HG02610 (cell line): ENCODE results near the gene SLC4A1AP.

ENCODE experiments used
- ATAC-seq: cut with Tn5 transposase; IDR thresholded peaks from one replicate; pipeline ENCODE4 v1.9.1; 2021; ENCODE audit warnings: mild to moderate bottlenecking, moderate library complexity; ENCODE audit not compliant: unreplicated experiment

SLC4A1AP gene

DNA sequence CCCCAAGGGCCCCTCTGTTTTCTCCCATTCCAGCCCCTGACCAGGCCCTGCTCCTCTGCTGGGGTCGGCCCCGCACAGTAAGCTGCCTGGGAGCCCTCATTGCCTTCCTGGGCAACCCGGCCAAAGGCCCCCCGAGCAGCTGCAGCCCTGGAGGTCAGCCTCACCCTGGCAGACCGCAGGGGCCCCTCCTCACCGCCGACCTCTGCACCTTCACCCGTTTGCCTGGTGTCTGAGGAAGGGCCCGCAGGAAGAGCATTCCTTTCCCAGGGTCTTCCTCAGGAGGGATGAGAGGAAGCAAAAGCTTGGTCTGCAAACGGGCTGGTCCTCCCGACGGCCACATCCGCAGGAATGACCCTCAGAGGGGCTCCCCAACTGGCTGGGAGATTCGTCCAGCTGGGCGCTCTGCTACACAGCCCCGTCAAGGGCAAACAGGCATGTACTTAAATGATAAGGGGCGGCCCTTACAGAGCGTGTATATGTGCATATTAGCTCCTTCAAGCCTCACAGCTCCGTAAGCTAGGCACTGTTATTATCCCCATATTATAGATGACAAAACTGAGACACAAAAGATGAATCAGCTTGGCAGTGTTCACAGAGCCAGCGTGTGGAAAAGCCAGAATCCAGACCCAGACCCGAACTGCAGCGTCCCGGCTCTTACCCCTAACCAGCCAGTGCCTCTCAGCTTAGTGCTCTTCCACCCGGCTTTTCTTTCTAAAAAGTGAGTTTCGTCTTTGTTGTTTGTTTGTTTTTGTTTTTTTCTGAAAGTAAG is 52.8 kb downstream of the SLC4A1AP start:
- no peak for ATAC-seq

DNA sequence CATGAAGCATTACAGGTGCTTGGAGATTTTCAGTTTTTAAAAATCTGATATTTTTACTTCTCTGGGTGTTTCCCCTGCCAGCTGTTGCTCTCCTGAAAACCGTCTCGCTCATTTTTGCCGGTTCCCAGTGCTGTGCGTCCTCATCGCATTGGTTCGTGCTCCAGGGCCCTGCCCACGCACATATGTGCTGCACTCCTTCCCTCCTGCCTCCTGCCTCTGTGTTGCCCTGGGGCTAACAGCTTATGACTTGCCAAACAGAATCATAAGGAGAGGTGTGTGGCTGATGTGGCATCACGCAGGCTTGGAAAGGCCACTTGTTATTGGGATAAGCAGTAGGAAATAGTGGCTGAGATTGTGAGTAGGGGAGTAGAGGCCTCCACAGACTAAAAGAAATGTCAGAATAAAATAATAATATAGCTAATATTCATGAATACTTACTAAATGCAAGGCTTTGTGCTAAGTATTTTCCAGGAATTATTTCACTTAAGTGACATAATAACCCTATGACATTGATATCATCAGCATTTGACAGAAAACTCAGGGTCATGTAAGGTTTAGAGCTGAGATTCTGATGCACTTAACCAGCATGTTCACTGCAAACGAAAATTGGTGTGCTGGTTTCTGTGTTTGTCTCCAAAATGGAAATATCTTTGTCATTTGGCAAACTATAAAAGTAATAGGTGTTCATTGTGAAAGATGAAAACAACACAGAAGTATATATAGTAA is 53.5 kb downstream of the SLC4A1AP start:
- ATAC-seq, result no peak

DNA sequence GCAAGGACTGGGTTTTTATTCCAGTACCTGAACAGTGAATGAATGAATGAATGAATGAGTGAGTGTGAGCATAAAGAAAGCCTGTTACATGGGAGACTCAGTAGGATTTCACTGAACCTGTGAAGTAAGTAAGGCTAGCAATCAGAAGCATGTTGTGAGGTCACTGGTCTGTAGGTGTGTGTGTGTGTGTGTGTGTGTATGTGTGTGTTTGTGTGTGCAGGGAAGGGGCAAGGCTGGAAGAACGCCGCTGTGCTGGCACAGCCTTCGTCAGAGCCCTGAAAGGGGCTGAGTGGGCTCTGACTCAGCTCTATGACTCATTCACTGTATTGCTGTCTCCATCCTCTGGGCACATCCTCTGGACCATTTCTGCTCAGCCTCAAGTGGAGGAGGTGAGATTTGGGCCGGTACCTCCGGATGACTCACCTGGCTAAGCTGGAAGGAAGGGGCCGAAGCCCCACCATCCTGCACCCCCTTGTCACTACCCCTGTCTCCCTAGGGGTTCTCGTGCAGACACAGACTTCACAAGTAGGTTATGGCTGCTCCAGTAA is 56.4 kb downstream of the SLC4A1AP start:
- ATAC-seq, result no peak

DNA sequence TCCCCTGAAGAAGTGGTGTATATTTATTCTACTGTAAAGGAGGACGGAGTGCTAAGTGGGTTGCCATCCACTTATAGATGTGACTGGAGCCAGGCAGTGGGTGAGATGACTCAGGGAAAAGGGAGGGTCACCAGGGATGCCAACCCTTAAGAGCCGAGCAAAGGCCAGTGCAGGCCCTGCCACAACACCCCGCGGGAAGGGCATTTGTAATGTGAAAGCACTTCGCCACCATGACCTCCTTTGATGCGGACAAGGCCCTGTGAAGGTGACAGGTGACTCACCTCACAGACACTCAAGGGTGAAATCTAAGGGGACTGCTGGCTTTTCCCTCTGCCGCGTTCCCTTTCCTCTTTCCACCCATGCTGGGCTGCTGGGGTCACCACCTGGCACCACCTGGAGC is 57.6 kb downstream of the SLC4A1AP start:
- no peak for ATAC-seq

DNA sequence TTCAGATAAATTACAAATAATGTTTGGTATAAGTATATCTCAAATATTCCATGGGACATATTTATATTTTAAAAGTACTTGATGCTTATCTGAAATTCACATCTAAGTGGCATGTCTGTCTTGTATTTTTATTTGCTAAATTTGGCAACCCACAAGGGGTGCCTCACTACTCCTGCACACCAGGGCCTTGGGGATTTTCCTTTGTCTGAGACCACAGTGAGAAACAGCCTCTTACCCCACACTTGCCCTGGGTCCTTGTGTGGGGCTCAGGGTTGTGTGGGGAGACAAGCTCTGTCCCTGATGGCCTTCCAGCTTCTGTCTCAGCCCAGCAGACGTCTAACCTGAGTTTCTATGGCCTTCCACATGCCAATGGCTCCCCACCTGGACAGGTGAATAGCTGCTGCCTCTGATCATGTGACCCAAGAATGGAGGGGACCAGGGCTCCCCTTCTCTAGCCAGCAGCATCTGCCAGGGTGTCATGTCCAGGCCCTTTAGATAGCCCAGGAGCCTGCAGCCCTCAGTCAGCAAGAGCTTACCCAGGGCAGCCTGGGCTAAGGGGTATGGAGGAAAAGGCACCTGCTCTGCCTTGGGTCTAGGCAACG is 58.3 kb downstream of the SLC4A1AP start:
- ATAC-seq, result no peak

DNA sequence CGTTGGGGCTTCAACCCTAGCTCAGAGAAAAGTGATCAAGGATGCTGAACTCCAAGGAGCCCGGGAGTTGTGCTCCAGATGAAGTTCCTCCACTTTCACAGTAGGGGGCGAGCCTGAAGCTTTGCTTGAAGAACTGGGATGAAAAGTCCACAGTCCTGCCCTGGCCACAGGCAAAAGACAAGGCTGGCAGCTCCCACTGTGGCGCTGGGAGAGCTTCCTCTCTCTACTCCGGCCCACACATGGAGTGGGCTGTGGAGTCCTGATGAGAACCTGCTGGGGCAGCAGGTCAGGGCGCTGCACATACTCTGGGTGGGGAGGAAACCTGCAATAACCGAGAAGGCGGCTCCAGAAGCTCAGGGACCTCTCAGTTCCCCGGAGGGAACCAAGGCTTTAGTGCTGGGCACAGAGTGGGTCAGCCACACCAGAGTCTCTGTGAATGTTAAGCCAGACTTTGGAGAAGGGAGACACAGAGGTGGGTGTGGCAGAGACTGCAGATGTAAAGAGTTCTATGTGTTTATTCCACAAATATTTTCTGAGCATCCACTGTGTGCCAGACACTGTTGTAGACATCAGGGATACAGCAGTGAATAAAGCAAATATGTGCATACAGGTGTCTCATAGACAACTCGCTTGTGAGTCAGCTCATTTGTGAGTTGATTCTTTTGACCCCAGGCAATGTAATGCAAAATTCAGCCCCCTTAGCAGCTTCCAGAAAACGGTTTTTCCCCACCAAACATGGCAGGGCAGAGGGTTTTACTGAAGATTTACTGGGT is 59.9 kb downstream of the SLC4A1AP start:
- no peak for ATAC-seq

DNA sequence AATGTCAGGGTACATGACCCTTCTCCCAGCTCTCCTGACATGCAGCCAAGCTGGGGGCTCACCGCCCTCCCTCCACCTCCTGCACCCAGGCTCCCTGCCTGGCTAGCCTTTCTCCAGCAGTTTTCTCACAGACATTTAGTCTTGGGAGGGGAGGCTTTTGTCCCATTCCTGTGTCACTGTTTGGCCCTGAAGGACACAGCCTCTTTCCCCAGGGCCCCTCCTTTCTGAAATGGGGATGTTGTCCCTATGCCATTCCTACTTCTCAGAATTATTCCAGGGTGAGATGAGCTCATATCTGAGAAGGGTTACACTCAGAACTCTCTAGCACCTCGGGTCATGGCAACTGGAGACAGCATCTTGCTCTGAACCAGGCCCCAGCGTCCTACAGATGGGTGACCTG is 60.5 kb downstream of the SLC4A1AP start:
- no peak for ATAC-seq

DNA sequence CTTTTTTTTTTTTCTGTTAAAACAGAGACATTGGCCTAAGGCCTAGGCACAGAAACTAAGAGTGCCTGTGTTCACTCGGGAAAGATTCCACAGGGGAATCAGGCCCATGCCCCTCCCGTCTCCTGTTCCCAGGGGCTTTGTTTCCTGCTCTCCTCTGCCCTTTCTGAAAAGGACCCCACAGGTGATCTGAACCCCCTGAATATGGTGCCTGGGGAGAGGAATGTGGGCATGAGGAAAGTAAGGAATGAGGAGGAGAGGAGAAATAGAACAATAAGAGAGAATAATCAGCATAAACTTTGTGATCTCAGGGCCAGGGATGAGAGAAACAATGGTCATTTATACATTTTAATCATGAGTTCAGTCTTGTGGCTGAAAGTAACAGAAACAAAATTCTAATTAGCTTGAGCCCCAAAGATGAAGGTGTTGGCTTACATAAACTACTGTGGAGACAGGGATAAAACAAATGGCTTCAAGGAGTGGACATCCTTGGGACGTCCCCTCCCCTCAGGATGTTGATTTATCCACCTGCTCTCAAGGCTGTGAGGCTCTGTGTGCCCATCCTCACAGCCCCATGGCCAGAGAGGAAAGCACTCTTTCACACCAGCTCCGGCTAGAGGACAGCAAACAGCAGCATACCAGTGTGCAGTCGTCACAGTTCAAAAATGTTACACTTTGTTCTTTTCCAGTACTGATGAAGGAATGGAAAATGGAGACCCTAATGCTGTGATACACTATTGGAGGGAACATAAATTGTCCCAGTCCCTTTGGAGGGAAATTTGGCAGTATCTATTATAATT is 61.4 kb downstream of the SLC4A1AP start:
- ATAC-seq, result no peak

DNA sequence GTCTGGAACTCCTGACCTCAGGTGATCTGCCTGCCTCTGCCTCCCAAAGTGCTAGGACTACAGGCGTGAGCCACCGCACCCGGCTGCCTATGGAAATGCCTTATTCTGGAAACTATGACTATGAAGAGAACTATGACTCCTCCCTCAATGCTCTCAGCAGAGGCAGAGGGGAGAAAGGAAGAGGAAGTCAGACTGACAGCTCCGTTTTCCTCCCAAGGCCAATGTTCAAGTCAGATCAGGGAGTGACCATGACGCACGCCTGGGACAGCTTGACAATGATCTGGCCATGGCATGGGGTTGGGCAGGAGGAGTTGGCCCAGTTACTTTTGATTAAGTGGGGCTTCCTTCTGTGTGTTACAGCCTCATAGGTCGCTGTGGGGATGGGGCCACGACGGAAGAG is 63.6 kb downstream of the SLC4A1AP start:
- no peak for ATAC-seq

DNA sequence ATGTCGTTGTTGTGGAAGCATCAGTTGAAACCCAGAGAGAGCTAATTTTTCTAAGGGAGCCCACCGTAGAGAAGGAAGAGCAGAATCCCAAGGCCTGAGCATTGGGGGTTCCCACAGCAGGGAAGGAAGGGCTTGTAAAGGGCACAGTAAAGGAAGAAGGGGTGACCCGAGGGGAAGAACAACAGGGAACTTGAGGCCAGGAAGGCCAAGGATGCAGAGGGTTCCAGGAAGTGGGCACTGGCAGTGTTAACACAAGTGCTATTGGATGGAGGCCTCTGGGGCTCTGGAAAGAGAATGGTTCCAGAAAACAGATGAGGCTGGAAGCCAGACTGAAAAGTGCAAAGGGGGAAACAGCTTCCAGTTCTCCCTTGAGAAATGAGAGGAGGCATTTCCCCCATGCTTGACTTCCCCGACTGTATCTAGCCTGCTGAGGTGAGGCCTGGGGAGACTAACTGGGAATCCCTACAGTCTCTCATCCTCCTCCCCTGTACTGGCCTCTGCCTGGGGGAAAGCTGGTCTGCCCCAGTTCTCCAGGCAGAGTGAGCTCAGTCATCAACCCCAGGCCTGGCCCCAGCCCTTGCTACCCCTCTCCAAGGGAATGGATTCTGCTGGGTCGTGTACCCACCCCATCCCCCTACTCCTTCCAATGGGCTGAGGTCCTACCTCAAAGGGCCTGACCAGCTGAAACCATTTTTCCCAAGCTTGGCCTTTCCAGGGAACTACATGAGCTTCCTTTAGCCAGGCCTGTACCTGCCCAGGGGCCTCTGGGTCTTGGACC is 64.6 kb downstream of the SLC4A1AP start:
- no peak for ATAC-seq

DNA sequence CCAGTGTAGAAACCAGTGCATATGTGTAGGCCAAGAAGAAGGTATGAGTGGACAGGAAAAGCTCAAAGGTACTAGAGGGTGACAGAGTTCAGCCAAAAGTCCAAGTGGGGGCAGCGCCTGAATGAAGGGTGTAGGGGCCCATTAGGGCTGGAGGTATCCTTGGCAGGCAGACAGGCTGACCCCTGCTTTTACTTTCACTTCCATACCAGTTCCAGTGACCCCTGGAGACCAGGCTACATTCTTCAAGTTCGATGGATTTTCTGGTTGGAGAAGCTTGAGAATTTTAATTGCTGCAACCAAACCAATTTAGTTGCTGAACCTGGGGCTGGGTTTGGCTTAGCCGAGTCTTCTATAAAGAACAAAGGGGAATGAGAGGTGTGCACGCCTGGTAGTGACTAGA is 65.5 kb downstream of the SLC4A1AP start:
- ATAC-seq, result no peak

DNA sequence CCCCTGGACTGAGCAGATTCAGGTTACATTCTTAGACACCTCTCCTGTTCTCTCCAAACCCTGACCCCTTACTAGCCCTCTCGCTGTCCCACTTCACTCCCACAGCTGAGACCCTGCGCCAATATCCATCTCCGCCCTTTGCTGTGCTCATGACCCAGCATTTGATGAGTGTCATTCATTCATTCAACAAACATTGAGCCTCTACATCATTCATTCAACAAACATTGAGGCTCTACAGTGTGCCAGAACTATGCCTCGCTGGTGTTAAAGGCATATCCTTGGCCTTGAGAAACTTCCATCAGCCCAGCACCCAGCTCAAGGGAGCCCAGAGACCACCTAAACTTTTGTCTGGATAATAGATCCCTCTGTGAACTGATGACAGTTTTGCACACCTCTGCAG is 65.9 kb downstream of the SLC4A1AP start:
- no peak for ATAC-seq

DNA sequence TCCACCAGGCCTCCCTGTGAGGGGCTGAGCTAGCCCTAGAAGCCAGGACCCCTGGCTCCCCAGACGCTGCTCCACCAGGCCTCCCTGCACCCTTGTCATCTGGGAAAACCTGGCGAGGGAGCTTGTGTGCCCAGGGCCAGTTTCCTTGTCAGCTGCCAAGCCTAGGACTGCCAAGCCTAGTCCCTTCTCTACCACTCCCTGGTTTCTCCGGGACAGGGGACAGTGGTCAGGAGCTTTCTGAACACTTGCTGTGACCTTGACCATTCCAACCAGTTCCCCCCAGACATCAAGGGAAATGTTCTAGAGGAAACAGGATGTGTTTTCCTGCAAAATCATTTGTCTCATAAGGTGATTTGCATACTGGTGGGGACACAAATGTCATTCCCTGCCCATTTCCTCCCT is 66.6 kb downstream of the SLC4A1AP start:
- no peak for ATAC-seq

DNA sequence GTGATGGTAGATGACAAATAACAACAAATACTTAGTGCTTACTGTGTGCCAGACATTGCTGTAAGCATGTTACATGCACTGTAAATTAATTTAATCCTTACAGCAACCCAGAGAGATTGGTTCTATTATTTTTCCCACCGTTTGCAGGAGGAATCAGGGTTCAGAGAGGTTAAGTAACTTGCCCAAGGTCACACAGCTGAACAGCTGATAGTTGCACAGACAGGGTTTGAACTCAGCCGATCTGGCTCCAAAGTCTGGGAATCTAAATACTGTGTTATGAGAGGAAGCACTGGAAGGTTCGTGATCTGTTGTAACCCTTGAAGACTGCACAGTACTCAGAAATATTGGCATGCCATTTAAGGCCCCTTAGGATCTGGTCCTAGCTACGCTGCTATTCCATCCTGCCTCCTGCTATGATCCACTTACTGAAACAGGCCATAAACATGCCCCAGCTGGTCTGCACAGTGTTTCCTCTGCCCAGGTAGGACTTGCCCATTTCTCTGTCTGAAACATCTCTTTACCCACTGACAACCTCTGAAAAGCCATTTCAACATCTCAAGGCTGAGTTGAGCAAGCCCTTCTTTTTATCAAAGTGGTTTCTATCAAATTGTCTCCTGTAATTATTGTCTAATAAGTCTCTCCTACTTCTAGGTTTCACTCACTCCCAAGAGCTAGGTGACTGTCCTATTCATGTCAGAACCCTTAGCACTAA is 67.4 kb downstream of the SLC4A1AP start:
- no peak for ATAC-seq

DNA sequence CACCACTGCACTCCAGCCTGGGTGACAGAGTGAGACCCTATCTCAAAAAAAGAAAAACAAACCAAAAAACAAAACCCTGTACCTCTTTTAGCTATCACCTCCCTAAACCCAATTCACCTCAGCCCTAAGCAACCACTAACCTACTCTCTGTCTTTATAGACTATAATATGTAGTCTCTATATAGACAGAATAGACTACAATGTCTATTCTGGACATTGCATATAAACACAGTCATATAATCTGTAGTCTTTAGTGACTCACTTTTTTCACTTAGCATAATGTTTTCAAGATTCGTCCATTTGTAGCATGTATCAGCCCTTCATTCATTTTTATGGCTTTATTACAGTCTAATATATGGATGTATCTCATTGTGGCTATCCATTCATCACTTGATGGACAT is 70.6 kb downstream of the SLC4A1AP start:
- ATAC-seq, result no peak

DNA sequence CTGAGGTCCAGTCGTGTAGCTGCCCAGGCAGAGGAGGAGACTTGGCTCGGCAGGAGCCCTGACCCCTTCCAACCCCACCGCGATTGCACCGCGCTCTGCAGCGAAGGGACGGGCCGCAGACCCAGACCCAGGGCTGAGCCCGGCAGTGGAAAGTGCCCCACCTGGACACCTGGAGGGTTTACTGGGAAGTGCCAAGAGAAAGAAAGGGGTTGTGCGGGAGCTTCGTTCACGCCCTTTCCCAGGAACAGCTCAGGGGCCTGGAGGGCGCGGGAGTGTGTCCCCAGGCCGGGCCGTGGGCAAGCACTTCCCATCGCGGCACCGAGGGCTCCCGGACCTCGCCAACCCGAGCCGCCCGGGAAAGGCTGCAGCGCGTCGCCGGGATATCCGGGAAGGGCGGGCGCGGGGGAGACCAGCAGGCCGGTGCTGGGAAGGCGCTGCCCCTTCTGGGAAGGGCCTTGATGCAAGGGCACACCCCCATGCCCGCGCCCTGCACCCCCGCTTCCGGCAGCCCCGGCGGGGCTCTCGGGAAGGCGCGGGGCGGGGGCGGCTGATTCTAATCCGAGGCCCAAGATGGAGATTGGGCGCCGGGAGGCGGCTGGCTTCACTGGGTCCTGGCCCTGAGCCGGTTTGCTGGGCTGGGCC is 71.7 kb downstream of the SLC4A1AP start:
- no peak for ATAC-seq

DNA sequence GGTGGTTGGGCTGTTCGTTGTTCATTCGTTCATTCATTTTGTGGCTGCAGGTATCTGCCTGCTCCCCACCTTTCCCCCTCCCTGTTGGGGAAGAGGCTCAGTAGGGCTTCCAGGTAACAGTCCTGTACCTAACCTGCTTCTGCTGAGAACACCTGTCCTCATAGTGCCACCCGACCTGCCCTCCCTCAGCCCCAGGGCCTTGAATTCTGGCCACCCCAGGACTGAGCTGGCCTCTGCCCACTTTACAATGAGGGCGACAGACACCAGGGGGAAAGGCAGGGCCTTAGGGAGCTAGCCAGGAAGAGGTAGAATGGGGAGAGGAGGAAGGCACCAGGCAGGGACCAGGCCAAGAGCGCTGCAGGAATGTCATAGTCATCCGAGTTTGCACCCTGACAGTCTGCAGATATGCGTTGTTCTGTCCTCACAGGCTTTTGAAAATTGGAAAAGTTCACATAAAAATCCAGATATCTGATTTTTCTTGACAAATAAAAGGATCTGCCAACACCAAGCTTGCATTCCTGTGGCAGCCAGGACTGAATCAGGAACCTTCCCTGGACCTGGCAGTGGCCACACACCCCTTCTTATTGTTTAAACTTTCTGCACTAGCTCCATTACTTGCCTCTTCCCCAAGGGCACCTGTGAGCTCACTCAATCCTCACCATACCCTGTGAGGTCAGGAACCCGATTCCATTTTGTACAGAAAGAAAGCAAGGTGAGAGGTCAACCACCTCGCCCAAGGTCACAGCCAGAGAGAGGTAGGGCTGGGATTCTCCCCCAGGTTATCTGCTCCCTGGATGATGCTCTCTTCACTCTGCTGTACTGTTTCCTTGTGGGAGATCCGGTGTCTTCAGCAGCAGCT is 72.6 kb downstream of the SLC4A1AP start:
- ATAC-seq, result no peak

DNA sequence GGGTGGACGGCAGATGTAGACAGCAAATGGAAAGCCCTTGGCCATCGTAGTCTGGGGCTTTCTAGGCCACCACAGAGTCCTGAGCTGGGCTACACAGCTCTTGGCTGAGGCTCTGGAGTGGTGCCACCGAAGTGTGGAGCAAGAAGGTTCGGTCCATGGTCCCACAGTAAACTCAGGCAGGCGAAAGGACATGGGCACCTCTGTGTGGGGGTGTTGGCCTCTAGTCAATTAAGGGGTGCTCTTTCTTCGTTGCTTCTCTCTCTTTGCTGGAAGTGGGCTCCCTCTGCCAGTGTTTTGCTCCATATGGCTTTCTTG is 73.2 kb downstream of the SLC4A1AP start:
- no peak for ATAC-seq
